CD4-positive, alpha-beta T cell treated with Interleukin-17A for 1 hour (primary cell): Measurements from ENCODE around the gene TMIGD2.
A peak's percentile ranks its signal among the peaks of the same experiment; 100 is the strongest.
"Not testable (repeated sequence)": the region's sequence is repeated elsewhere in the genome, so short reads cannot be mapped to it uniquely, and the experiment has no call there.

ENCODE experiments used
- DNase-seq: peaks from one replicate; pipeline ENCODE4 v3.0.0-alpha.2; 2020

Gene TMIGD2

GRCh38 chr19:4302243-4302640 lies at the start of gene TMIGD2:
Gene TMIGD2 (minus strand): TSS chr19:4302389. CDS start chr19:4302385, 4 bp downstream.
- DNase-seq: no peak

- no peak for DNase-seq
These were observed 48.5 kb upstream of the TMIGD2 start for GRCh38 chr19:4350726-4351125.

GRCh38 chr19:4350111-4350510 lies 47.9 kb upstream of the TMIGD2 start:
- DNase-seq: no peak

- not testable (repeated sequence) for DNase-seq
These were observed 47.0 kb upstream of the TMIGD2 start for GRCh38 chr19:4349225-4349624.

- no peak for DNase-seq
These were observed 45.3 kb upstream of the TMIGD2 start for GRCh38 chr19:4347521-4347920.

GRCh38 chr19:4346020-4346383 lies 43.8 kb upstream of the TMIGD2 start:
- DNase-seq: no peak

- no peak for DNase-seq
These were observed 43.3 kb upstream of the TMIGD2 start for GRCh38 chr19:4345342-4346019.

- DNase-seq: peak; percentile 89
These were observed 41.5 kb upstream of the TMIGD2 start, which contains the start of gene MPND for GRCh38 chr19:4343370-4344307. Gene MPND (plus strand): TSS chr19:4343562. CDS start chr19:4343594, 32 bp downstream.

GRCh38 chr19:4342615-4343369 lies 40.6 kb upstream of the TMIGD2 start:
- DNase-seq: peak; percentile 99

GRCh38 chr19:4342314-4342614 lies 40.1 kb upstream of the TMIGD2 start:
- no peak for DNase-seq

- DNase-seq: peak; percentile 16
These were observed 36.5 kb upstream of the TMIGD2 start, which contains the start of gene STAP2 for GRCh38 chr19:4338441-4339355. Gene STAP2 (minus strand): TSS chr19:4338827. CDS start chr19:4338753, 74 bp downstream.

GRCh38 chr19:4337906-4338440 lies 35.8 kb upstream of the TMIGD2 start:
- no peak for DNase-seq

GRCh38 chr19:4334929-4335570 lies 32.9 kb upstream of the TMIGD2 start:
- DNase-seq: no peak

GRCh38 chr19:4329858-4330257 lies 27.7 kb upstream of the TMIGD2 start:
- DNase-seq: no peak

- peak; percentile 46 for DNase-seq
These were observed 26.9 kb upstream of the TMIGD2 start for GRCh38 chr19:4328991-4329681.

- DNase-seq: peak; percentile 96
These were observed 26.2 kb upstream of the TMIGD2 start for GRCh38 chr19:4328243-4328990.

GRCh38 chr19:4327877-4328242 lies 25.7 kb upstream of the TMIGD2 start:
- DNase-seq: no peak

- peak; percentile 82 for DNase-seq
These were observed 25.2 kb upstream of the TMIGD2 start for GRCh38 chr19:4327252-4327876.

- DNase-seq: peak; percentile 42
These were observed 24.7 kb upstream of the TMIGD2 start for GRCh38 chr19:4326837-4327251.
